HEK293 (cell line): ENCODE measurements around the gene ZNF222.

Experiments
- CTCF ChIA-PET: fragments of 350-600 bp; formaldehyde crosslinking; extraction: SDS; loops from one replicate; lab custom pipeline; 2021; ENCODE audit warnings: antibody characterized with exemption; lab: Yijun Ruan, JAX
- POLR2A ChIA-PET: fragments of 300-600 bp; formaldehyde crosslinking; extraction: SDS; loops from one replicate; lab custom pipeline; 2020; ENCODE audit warnings: antibody characterized with exemption, inconsistent platforms; lab: Yijun Ruan, JAX
- H3K27ac ChIP-seq: fragments of 200-500 bp; sonication (Bioruptor generic); 2 replicates; pipeline ENCODE4 v1.5.1; 2014; ENCODE audit warnings: low read depth, low read length, control low read depth, inconsistent platforms; ENCODE audit errors: extremely low read depth
- H3K36me3 ChIP-seq, 2 experiments: fragments of 200-500 bp in 1 of 2; sonication (Bioruptor generic) in 1 of 2; 1 replicate in 1 of 2; 2 replicates in 1 of 2; pipeline ENCODE4 v1.5.1; 2014 to 2017; ENCODE audit warnings: inconsistent platforms in 2 of 2, low read length in 2 of 2; ENCODE audit not compliant: control insufficient read depth in 2 of 2, insufficient read depth in 1 of 2
- H3K4me1 ChIP-seq: fragments of 200-500 bp; sonication (Bioruptor generic); 2 replicates; pipeline ENCODE4 v1.5.1; 2014; ENCODE audit warnings: mild to moderate bottlenecking, low read length, inconsistent platforms; ENCODE audit not compliant: control insufficient read depth, insufficient read depth
- H3K4me3 ChIP-seq: 2 replicates; pipeline ENCODE4 v1.5.1; 2011; ENCODE audit warnings: low read depth, mild to moderate bottlenecking, control low read depth, low read length, moderate library complexity
- H3K9me3 ChIP-seq: fragments of 200-500 bp; sonication (Bioruptor generic); 2 replicates; pipeline ENCODE4 v1.5.1; 2014; ENCODE audit warnings: low read depth, low read length, inconsistent platforms; ENCODE audit not compliant: control insufficient read depth, insufficient read depth
- AEBP2 ChIP-seq: fragments of 450-650 bp; formaldehyde crosslinking; IDR thresholded peaks from 2 replicates; pipeline ENCODE4 v1.5.1; 2016; ENCODE audit warnings: missing biosample characterization, missing genetic modification characterization, borderline replicate concordance
- ATF2 ChIP-seq: fragments of 450-650 bp; formaldehyde crosslinking; IDR thresholded peaks from 2 replicates; pipeline ENCODE4 v1.5.1; 2016; ENCODE audit warnings: missing biosample characterization, missing genetic modification characterization, low read depth
- BCL11A ChIP-seq: fragments of 450-650 bp; formaldehyde crosslinking; IDR thresholded peaks from 2 replicates; pipeline ENCODE4 v1.5.1; 2016; ENCODE audit warnings: low read depth, missing biosample characterization, missing genetic modification characterization
- HOXC10 ChIP-seq: sonication (generic); formaldehyde crosslinking; IDR thresholded peaks from 2 replicates; pipeline ENCODE4 v1.8.1; 2023; ENCODE audit warnings: mild to moderate bottlenecking, missing genetic modification reagents
- PRDM1 ChIP-seq: fragments of 450-650 bp; formaldehyde crosslinking; IDR thresholded peaks from 2 replicates; pipeline ENCODE4; 2016; ENCODE audit warnings: missing biosample characterization, missing genetic modification characterization
- SETDB1 ChIP-seq: IDR thresholded peaks from one replicate; pipeline ENCODE4 v1.6.1; 2017; ENCODE audit warnings: mild to moderate bottlenecking, low read length, moderate library complexity, mixed read lengths; ENCODE audit not compliant: insufficient read length
- WT1 ChIP-seq: fragments of 450-650 bp; formaldehyde crosslinking; IDR thresholded peaks from 2 replicates; pipeline ENCODE4 v1.5.1; 2016; ENCODE audit warnings: missing biosample characterization, missing genetic modification characterization
- ZBTB20 ChIP-seq: fragments of 450-650 bp; formaldehyde crosslinking; IDR thresholded peaks from 2 replicates; pipeline ENCODE4 v1.5.1; 2016; ENCODE audit warnings: missing biosample characterization, missing genetic modification characterization
- ZFP69B ChIP-seq: fragments of 450-650 bp; formaldehyde crosslinking; IDR thresholded peaks from 2 replicates; pipeline ENCODE4 v1.5.1; 2016; ENCODE audit warnings: missing biosample characterization, missing genetic modification characterization
- ZNF2 ChIP-seq: fragments of 450-650 bp; formaldehyde crosslinking; IDR thresholded peaks from 2 replicates; pipeline ENCODE4 v1.5.1; 2016; ENCODE audit warnings: missing biosample characterization, missing genetic modification characterization
- ZNF214 ChIP-seq: fragments of 450-650 bp; formaldehyde crosslinking; IDR thresholded peaks from 2 replicates; pipeline ENCODE4 v1.5.1; 2017; ENCODE audit warnings: missing biosample characterization, mild to moderate bottlenecking, missing genetic modification characterization, borderline replicate concordance
- ZNF280D ChIP-seq: fragments of 450-650 bp; formaldehyde crosslinking; IDR thresholded peaks from 2 replicates; pipeline ENCODE4 v1.5.1; 2016; ENCODE audit warnings: missing biosample characterization, missing genetic modification characterization
- ZNF335 ChIP-seq: fragments of 450-650 bp; formaldehyde crosslinking; conservative IDR thresholded peaks from 2 replicates; pipeline ENCODE4 v1.5.1; 2016; ENCODE audit warnings: missing biosample characterization, missing genetic modification characterization
- ZNF354C ChIP-seq: fragments of 450-650 bp; formaldehyde crosslinking; IDR thresholded peaks from 2 replicates; pipeline ENCODE4 v1.5.1; 2016; ENCODE audit warnings: missing biosample characterization, missing genetic modification characterization, low read depth, borderline replicate concordance
- ZNF416 ChIP-seq: fragments of 450-650 bp; formaldehyde crosslinking; IDR thresholded peaks from 2 replicates; pipeline ENCODE4 v1.5.1; 2016; ENCODE audit warnings: missing biosample characterization, missing genetic modification characterization
- ZNF433 ChIP-seq: fragments of 450-650 bp; formaldehyde crosslinking; IDR thresholded peaks from 2 replicates; pipeline ENCODE4 v1.5.1; 2016; ENCODE audit warnings: missing biosample characterization, missing genetic modification characterization, low read depth
- ZNF510 ChIP-seq: fragments of 450-650 bp; formaldehyde crosslinking; IDR thresholded peaks from 2 replicates; pipeline ENCODE4 v1.5.1; 2018; ENCODE audit warnings: mild to moderate bottlenecking, missing genetic modification characterization, missing biosample characterization; ENCODE audit not compliant: insufficient replicate concordance
- ZNF571 ChIP-seq: fragments of 450-650 bp; formaldehyde crosslinking; IDR thresholded peaks from 2 replicates; pipeline ENCODE4 v1.5.0; 2017; ENCODE audit warnings: missing biosample characterization, missing genetic modification characterization
- ZNF626 ChIP-seq: fragments of 450-650 bp; sonication (Bioruptor Pico); formaldehyde crosslinking; IDR thresholded peaks from 2 replicates; pipeline ENCODE4 v1.5.1; 2018; ENCODE audit warnings: missing biosample characterization, missing genetic modification characterization, inconsistent platforms
- ZNF677 ChIP-seq: fragments of 450-650 bp; IDR thresholded peaks from 2 replicates; pipeline ENCODE4 v1.5.0; 2018; ENCODE audit warnings: missing biosample characterization, mild to moderate bottlenecking, missing genetic modification characterization, moderate library complexity
- ZNF76 ChIP-seq: fragments of 450-650 bp; formaldehyde crosslinking; IDR thresholded peaks from 2 replicates; pipeline ENCODE4; 2016; ENCODE audit warnings: low read depth, missing biosample characterization, missing genetic modification characterization, borderline replicate concordance
- ZNF768 ChIP-seq: fragments of 450-650 bp; formaldehyde crosslinking; IDR thresholded peaks from 2 replicates; pipeline ENCODE4 v1.5.1; 2018; ENCODE audit warnings: missing biosample characterization, mild to moderate bottlenecking, missing genetic modification characterization
- ZNF785 ChIP-seq: fragments of 450-650 bp; formaldehyde crosslinking; IDR thresholded peaks from 2 replicates; pipeline ENCODE4 v1.5.1; 2016; ENCODE audit warnings: missing biosample characterization, missing genetic modification characterization

ZNF222 gene

GRCh38 chr19:43976732-43977131, 48.4 kb upstream of the ZNF222 start:
- POLR2A ChIA-PET: interaction anchor here (0.8 kb wide), 1 partner anchor 188 kb away, joined by 3 read pairs; no protein-coding TSS in a partner anchor
- peaks cover 49% of the 10 kb centered on the region for H3K9me3 ChIP-seq
- no peak overlapping the region for H3K4me3 ChIP-seq
- CTCF ChIA-PET: interaction anchor here (0.9 kb wide), 1 partner anchor 192 kb away, joined by 5 read pairs; no protein-coding TSS in a partner anchor
- TF ChIP-seq ATF2: peak; percentile 86
- no peak for TF ChIP-seq ZNF354C
- TF ChIP-seq, all 188 proteins: peak for 1
- no peaks in the 10 kb centered on the region for H3K4me1 ChIP-seq
- peaks cover 0 to 18% of the 10 kb centered on the region in 2 experiments; a peak in 2 of 3 replicates for H3K36me3 ChIP-seq
- H3K27ac ChIP-seq: no peak overlapping the region

DNA sequence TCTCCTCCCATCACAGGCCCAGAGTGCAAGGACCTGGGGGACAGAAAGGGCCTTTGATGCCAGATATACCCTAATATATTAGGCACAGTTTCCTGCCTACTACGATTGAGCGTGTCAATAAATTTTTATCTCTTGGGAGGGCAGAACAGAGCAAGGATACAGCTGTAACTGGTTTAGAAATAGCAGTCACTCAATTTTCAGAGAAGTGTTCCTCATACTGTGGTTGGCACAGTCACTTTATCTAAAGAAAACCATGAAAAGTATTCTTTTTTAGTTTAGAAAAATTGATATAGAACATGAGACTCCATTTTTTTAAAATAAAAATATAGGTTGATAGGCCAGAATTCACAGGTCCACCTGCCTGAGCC, 41.7 kb upstream of the ZNF222 start:
- peaks cover 15% of the 10 kb centered on the region for H3K4me1 ChIP-seq
- H3K4me3 ChIP-seq: no peak overlapping the region
- ChIA-PET POLR2A (interaction anchor here (1.2 kb wide), 1 partner anchor 20 kb away, joined by 3 read pairs; no protein-coding TSS in a partner anchor), CTCF (interaction anchor here (1.0 kb wide), 1 partner anchor 48 kb away, joined by 3 read pairs; the partner anchor contains the start of gene ZNF45)
- peak overlapping the region; percentile 12; the same call in 1 of the 2 replicates for H3K27ac ChIP-seq
- H3K9me3 ChIP-seq: peaks cover 30% of the 10 kb centered on the region
- TF ChIP-seq ZNF626 (tag by site-specific recombination): no peak
- peak; percentile 7; the same call in 1 of the 2 replicates for TF ChIP-seq ZNF785 (tag by site-specific recombination)
- no peak for TF ChIP-seq WT1 (tag by site-specific recombination)
- TF ChIP-seq PRDM1 (tag by site-specific recombination): no peak
- no peak for TF ChIP-seq ZNF280D (tag by site-specific recombination)
- TF ChIP-seq ZBTB20 (tag by site-specific recombination): no peak
- TF ChIP-seq ZNF510 (tag by site-specific recombination): peak; percentile 19
- TF ChIP-seq BCL11A (tag by site-specific recombination): no peak
- TF ChIP-seq ZNF335 (tag by site-specific recombination): peak; percentile 93
- TF ChIP-seq, all 188 proteins: peak for 3
- peaks cover 8 to 44% of the 10 kb centered on the region in 2 experiments for H3K36me3 ChIP-seq

DNA sequence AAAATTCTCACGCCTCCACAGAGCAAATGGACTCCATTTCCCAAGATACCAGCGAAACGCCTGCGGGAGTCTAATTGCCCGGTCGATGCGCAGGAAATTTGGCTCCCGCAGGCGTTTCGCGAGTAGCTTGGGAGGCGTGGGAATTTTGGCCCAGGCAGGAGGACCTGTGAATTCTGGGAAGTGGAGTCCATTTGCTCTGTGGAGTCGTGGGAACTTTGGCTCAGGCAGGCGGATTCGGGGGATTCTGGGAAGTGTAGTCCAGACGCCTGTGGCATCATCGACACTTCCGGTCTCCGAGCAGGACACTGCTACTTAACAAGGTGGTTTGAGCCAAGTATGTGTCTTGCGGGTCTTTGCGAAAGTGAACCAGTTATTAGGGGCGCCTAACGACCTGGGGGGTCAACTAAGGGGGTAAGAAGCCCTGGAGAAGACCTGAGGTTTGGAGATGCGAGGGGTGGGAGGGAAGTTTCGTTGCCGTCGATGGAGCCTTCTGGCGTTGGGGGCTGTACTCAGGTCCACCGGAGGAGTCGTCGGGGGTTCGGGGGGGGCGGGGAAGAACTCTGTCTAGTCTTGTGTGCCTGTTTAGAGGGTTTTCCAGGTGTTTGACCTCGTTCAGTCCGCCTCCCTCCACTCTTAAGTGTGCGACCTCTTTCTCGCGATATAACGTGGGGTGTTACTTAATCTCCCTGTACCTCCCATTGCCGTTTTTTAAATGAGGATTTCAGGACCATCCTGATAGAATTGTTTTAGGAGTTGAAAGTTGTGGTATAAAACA, 41.1 kb upstream of the ZNF222 start, which contains the start of gene ZNF155:
Gene ZNF155, plus strand, starts transcription at position 277 of the 775 bp plus-strand sequence. CDS start 4,356 bp downstream, outside the sequence.
- H3K27ac ChIP-seq: peak within 1 kb of the TSS; percentile 78
- POLR2A ChIA-PET: interaction anchor here (0.8 to 1.5 kb wide), 4 partner anchors 17 to 223 kb away, joined by 3 to 8 read pairs (median 4); partner anchors contain the start of gene ZNF45
- TF ChIP-seq ZNF768 (tag by site-specific recombination): no peak
- TF ChIP-seq ZNF677 (tag by site-specific recombination): no peak
- TF ChIP-seq ZNF214 (tag by site-specific recombination): 0 out of 2 replicates have a peak, but pooled peaks have one; percentile 5
- no peak for TF ChIP-seq ZNF416
- no peak for TF ChIP-seq ZNF571 (tag by site-specific recombination)
- no peak for TF ChIP-seq AEBP2 (tag by site-specific recombination)
- TF ChIP-seq ZNF433 (tag by site-specific recombination): no peak
- TF ChIP-seq SETDB1: no peak
- peak; percentile 85 for TF ChIP-seq ZNF2 (tag by site-specific recombination)
- TF ChIP-seq HOXC10 (CRISPR knock-in tag): no peak
- TF ChIP-seq ZFP69B (tag by site-specific recombination): peak; percentile 8; the same call in 1 of the 2 replicates
- peak; percentile 100 for TF ChIP-seq ZNF76 (tag by site-specific recombination)

More for the DNA sequence above, 41.1 kb upstream of the ZNF222 start, which contains the start of gene ZNF155:
- peak within 1 kb of the TSS; percentile 74 for H3K4me3 ChIP-seq
- CTCF ChIA-PET: no interaction called here
- H3K36me3 ChIP-seq: peaks cover 13 to 44% of the 10 kb centered on the region in 2 experiments
- peaks cover 15% of the 10 kb centered on the region for H3K4me1 ChIP-seq
- H3K9me3 ChIP-seq: peaks cover 27% of the 10 kb centered on the region
